Loucy (cell line): ENCODE measurements around the gene UBE2F.

Source experiments
- CTCF ChIP-seq: fragments of 200-600 bp; sonication (generic); conservative IDR thresholded peaks from 2 replicates; pipeline ENCODE4 v1.5.1; 2014; ENCODE audit warnings: mild to moderate bottlenecking, antibody characterized with exemption, low read length
- EZH2phosphoT487 ChIP-seq: fragments of 200-600 bp; IDR thresholded peaks from 2 replicates; pipeline ENCODE4 v1.6.1; 2018; ENCODE audit warnings: antibody characterized with exemption, mild to moderate bottlenecking, moderate library complexity, borderline replicate concordance

DNA sequence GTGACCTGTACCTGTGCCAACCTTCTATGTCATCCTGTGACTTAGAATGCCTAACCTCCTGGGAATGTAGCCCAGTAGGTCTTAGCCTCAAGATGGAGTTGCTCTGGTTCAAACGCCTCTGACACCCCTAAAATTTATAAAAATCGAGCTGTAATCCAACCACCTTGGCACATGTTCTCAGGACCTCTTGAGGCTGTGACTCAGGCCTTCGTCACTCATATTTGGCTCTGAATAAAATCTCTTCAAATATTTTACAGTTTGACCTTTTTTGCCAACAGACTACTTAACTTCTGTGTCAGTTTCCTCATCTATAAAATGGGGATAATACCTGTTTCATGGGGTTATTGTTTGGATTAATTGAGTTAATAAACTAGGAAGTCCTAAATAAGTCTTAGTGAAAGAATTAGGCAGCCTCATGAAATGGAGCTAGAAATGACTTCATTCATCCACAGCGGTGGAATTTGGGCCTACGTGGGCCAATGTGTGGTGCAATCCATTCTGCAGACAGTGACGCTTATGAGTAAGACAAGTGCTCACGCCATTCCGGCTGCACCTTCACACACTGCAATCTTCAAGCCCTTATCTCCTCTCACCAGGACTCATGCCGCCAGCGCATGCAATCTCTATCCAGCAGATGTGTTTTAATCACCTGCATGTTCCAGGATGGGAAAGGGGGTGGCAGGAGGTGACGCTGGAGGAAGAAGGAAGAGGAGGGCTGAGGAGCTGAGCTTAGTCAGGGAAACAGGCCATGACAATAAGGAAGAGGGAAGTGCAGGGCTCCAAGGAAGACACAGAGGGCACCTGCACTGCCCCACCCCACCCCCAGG, 2.0 kb upstream of the UBE2F start:
- TF ChIP-seq CTCF: no peak
- no peak for TF ChIP-seq EZH2phosphoT487
